Psoas muscle (tissue), 8 donors: ENCODE data around the gene SLC35C1. TPM values are rescaled to one million over a fixed set of nuclear protein-coding genes. Genes with fewer than 3 reads are reported as not detected.

Experiments used
- ATAC-seq, 4 donors: fragments of 200-7000 bp; cut with Tn5 transposase; one replicate each; pipeline ENCODE4 v1.9.1; 2020; ENCODE audit warnings: moderate library complexity in 3 of 4, mild to moderate bottlenecking in 2 of 4
- DNase-seq, 2 donors: peaks; one replicate each; pipeline ENCODE4 v3.0.0-alpha.2; 2020
- H3K27ac ChIP-seq: fragments of 200-600 bp; one replicate; pipeline ENCODE4 v1.8.0; 2022
- H3K27me3 ChIP-seq, 3 donors: fragments of 200-600 bp in 1 of 3; one replicate each; pipeline versions ENCODE4 v1.6.1 to v1.8.0; 2013 to 2022; ENCODE audit warnings: low read length in 2 of 3, mild to moderate bottlenecking in 2 of 3, moderate library complexity in 1 of 3; ENCODE audit not compliant: insufficient read depth in 3 of 3
- H3K36me3 ChIP-seq, 2 donors: fragments of 200-600 bp in 1 of 2; one replicate each; pipeline versions ENCODE4 v1.6.1 to v1.8.0; 2013 to 2022; ENCODE audit warnings: low read depth in 1 of 2, mild to moderate bottlenecking in 1 of 2, moderate library complexity in 1 of 2; ENCODE audit not compliant: insufficient read depth in 1 of 2
- H3K4me1 ChIP-seq: fragments of 200-600 bp; one replicate; pipeline ENCODE4 v1.8.0; 2022
- H3K4me3 ChIP-seq: fragments of 200-600 bp; one replicate; pipeline ENCODE4 v1.8.0; 2022; ENCODE audit warnings: mild to moderate bottlenecking
- H3K9me3 ChIP-seq: fragments of 200-600 bp; one replicate; pipeline ENCODE4 v1.8.0; 2022
- CTCF ChIP-seq: fragments of 200-600 bp; IDR thresholded peaks from one replicate; pipeline ENCODE4 v1.8.0; 2022; ENCODE audit warnings: antibody characterized with exemption
- WGBS, 3 donors: extraction: QIAGEN DNeasy Blood & Tissue Kit; methylation state at CpG; one replicate each; pipeline versions ENCODE4 v1.1.6 to v1.1.7; 2013; 5-methylcytosine and 5-hydroxymethylcytosine counted together
- intact Hi-C, 2 donors: fragments of 100-400 bp; cut with DNase I; formaldehyde crosslinking; loops; one replicate each; pipeline versions ENCODE4 v1.11.0 to v1.14.2; 2022
- polyA plus RNA-seq, 3 donors: library from polyadenylated mRNA; stranded (reverse); fragments of 200-250 nt; gene quantifications; one replicate each; pipeline ENCODE4 v1.2.3, GENCODE V29; 2013
- total RNA-seq, 4 donors: library from RNA; stranded (reverse); fragmentation: NEBNext Ultra II Directional in 2 of 4; extraction: Animal tissue kit (Norgen Biotek cat#: 25700) in 2 of 4; gene quantifications; one replicate each; pipeline versions ENCODE4 v1.2.1 to v1.2.4, GENCODE V29; 2021 to 2023
- donor health status: healthy with polysubstance abuse.
- donor health status: DM: no; HTN: no; CAD: no; lungs with moderate emphysema.
- donor health status: Bipolar disorder and iron deficiency.
- donor health status: healthy.
- donor health status: DM: yes; HTN: yes; CAD: no.
- donor health status: DM: no; HTN: no; CAD: no.
- donor health status: DM: no; HTN: no; CAD: no.
- donor health status: DM: yes; HTN: yes; CAD: no.

SLC35C1 gene
- total and polyA plus RNA-seq, 7 donors = 5.3 to 11.8 (median 7.4) TPM

- 88 to 96% (median 92%) methylated on average over 1 of the region's 1 CpG for WGBS, 3 donors
- TF ChIP-seq CTCF = no peak
- H3K27me3 ChIP-seq = peaks cover 0 to 8% (median 4%) of the 10 kb centered on the region in 3 donors
- no peak overlapping the region for H3K27ac ChIP-seq
- intact Hi-C loops = no loop called here
- ATAC-seq = no peak
- H3K36me3 ChIP-seq = no peaks in the 10 kb centered on the region
- no peak for DNase-seq
- H3K4me3 ChIP-seq = no peak overlapping the region
- H3K4me1 ChIP-seq = no peaks in the 10 kb centered on the region
- H3K9me3 ChIP-seq = no peaks in the 10 kb centered on the region
These were observed 13.4 kb upstream of the SLC35C1 start for GRCh38 chr11:45791524-45791923.

- Histone ChIP-seq H3K4me1 (no peaks in the 10 kb centered on the region), H3K9me3 (no peaks in the 10 kb centered on the region), H3K36me3 (no peaks in the 10 kb centered on the region), H3K4me3 (no peak overlapping the region), H3K27ac (no peak overlapping the region), H3K27me3 (peaks cover 0 to 4% (median 2%) of the 10 kb centered on the region in 3 donors)
- ATAC-seq (no peak), DNase-seq (no peak)
- intact Hi-C loops = no loop called here
- 41 to 58% (median 41%) methylated on average over 3 of the region's 3 CpGs for WGBS, 3 donors
- no peak for TF ChIP-seq CTCF
These were observed 10.8 kb upstream of the SLC35C1 start for GRCh38 chr11:45794169-45794568.

- WGBS, 3 donors = 87 to 95% (median 88%) methylated on average over 5 of the region's 5 CpGs
- Histone ChIP-seq H3K36me3 (no peaks in the 10 kb centered on the region), H3K9me3 (no peaks in the 10 kb centered on the region), H3K4me1 (no peaks in the 10 kb centered on the region), H3K27me3 (peaks cover 0 to 4% (median 2%) of the 10 kb centered on the region in 3 donors), H3K4me3 (no peak overlapping the region), H3K27ac (no peak overlapping the region)
- ATAC-seq (no peak), DNase-seq (no peak)
- no peak for TF ChIP-seq CTCF
- intact Hi-C loops = no loop called here
These were observed 9.6 kb upstream of the SLC35C1 start for GRCh38 chr11:45795379-45795778.

GRCh38 chr11:45796461-45796861 lies 8.5 kb upstream of the SLC35C1 start:
- Histone ChIP-seq H3K4me1 (no peaks in the 10 kb centered on the region), H3K27ac (no peak overlapping the region), H3K27me3 (peaks cover 0 to 4% (median 0%) of the 10 kb centered on the region in 3 donors), H3K36me3 (no peaks in the 10 kb centered on the region), H3K4me3 (no peak overlapping the region), H3K9me3 (no peaks in the 10 kb centered on the region)
- WGBS, 3 donors = 78 to 82% (median 79%) methylated on average over 8 of the region's 8 CpGs
- TF ChIP-seq CTCF = no peak
- ATAC-seq = peak in 1 of 4 donors; percentile 67
- intact Hi-C loops = no loop called here
- no peak for DNase-seq

GRCh38 chr11:45798793-45799441 lies 6.0 kb upstream of the SLC35C1 start:
- ATAC-seq (no peak), DNase-seq (no peak)
- no peak overlapping the region for H3K27ac ChIP-seq
- H3K9me3 ChIP-seq = no peaks in the 10 kb centered on the region
- intact Hi-C loops = no loop called here
- no peaks in the 10 kb centered on the region for H3K4me1 ChIP-seq
- no peaks in the 10 kb centered on the region for H3K36me3 ChIP-seq
- H3K4me3 ChIP-seq = no peak overlapping the region
- H3K27me3 ChIP-seq = peaks cover 0 to 4% (median 0%) of the 10 kb centered on the region in 3 donors
- no peak for TF ChIP-seq CTCF
- WGBS, 3 donors = 84 to 89% (median 84%) methylated on average over 10 of the region's 10 CpGs
